NCI-H345 treated with DMSO at 0.1 percent for 48 hours (cell line): ENCODE measurements around the gene KCNQ1OT1.
"Not testable (repeated sequence)": the region's sequence is repeated elsewhere in the genome, so short reads cannot be mapped to it uniquely, and the experiment has no call there.

Experiments
- DNase-seq: peaks from one replicate; lab custom pipeline; 2025; ENCODE audit not compliant: unreplicated experiment; lab: John Stamatoyannopoulos, UW

The KCNQ1OT1 gene

GRCh38 chr11:2655016-2655719, 44.6 kb downstream of the KCNQ1OT1 start:
- no peak for DNase-seq

- DNase-seq, result peak; percentile 57
Measured at GRCh38 chr11:2653930-2654739, 45.7 kb downstream of the KCNQ1OT1 start.

GRCh38 chr11:2653198-2653551, 46.6 kb downstream of the KCNQ1OT1 start:
- no peak for DNase-seq

GRCh38 chr11:2652333-2653197, 47.2 kb downstream of the KCNQ1OT1 start:
- DNase-seq, result no peak

GRCh38 chr11:2651826-2652271, 47.9 kb downstream of the KCNQ1OT1 start:
- DNase-seq, result no peak

GRCh38 chr11:2651054-2651617, 48.7 kb downstream of the KCNQ1OT1 start:
- no peak for DNase-seq

- no peak for DNase-seq
Measured at GRCh38 chr11:2650343-2650867, 49.4 kb downstream of the KCNQ1OT1 start.

- DNase-seq, result no peak
Measured at GRCh38 chr11:2649848-2650247, 49.9 kb downstream of the KCNQ1OT1 start.

- no peak for DNase-seq
Measured at GRCh38 chr11:2649400-2649799, 50.4 kb downstream of the KCNQ1OT1 start.

- no peak for DNase-seq
Measured at GRCh38 chr11:2647953-2648352, 51.8 kb downstream of the KCNQ1OT1 start.

- DNase-seq, result no peak
Measured at GRCh38 chr11:2647167-2647566, 52.6 kb downstream of the KCNQ1OT1 start.

- no peak for DNase-seq
Measured at GRCh38 chr11:2645779-2646118, 54.0 kb downstream of the KCNQ1OT1 start.

- no peak for DNase-seq
Measured at GRCh38 chr11:2644844-2645778, 54.7 kb downstream of the KCNQ1OT1 start.

- DNase-seq, result no peak
Measured at GRCh38 chr11:2643746-2644145, 56.0 kb downstream of the KCNQ1OT1 start.

GRCh38 chr11:2641623-2642022, 58.2 kb downstream of the KCNQ1OT1 start:
- no peak for DNase-seq

- not testable (repeated sequence) for DNase-seq
Measured at GRCh38 chr11:2639763-2640162, 60.0 kb downstream of the KCNQ1OT1 start.

GRCh38 chr11:2631161-2631560, 68.6 kb downstream of the KCNQ1OT1 start:
- no peak for DNase-seq

- DNase-seq, result no peak
Measured at GRCh38 chr11:2630679-2631078, 69.1 kb downstream of the KCNQ1OT1 start.

- no peak for DNase-seq
Measured at GRCh38 chr11:2625183-2625582, 74.6 kb downstream of the KCNQ1OT1 start.

- DNase-seq, result no peak
Measured at GRCh38 chr11:2621894-2622293, 77.9 kb downstream of the KCNQ1OT1 start.
